H9 (cell line): ENCODE data around the gene FAT1. TPM values are rescaled to one million over a fixed set of nuclear protein-coding genes. Genes with fewer than 3 reads are reported as not detected.

Source experiments
- DNase-seq: peaks from one replicate; pipeline ENCODE4 v3.0.0-alpha.2; 2017
- H2AFZ ChIP-seq: one replicate; pipeline ENCODE4 v1.6.1; 2013; ENCODE audit warnings: mild to moderate bottlenecking, low read length, control low read depth, moderate library complexity
- H2AK5ac ChIP-seq: 2 replicates; pipeline ENCODE4 v1.6.1; 2013; ENCODE audit warnings: low read length, control low read depth, mixed read lengths; ENCODE audit not compliant: insufficient read length
- H2BK120ac ChIP-seq: one replicate; pipeline ENCODE4 v1.6.1; 2013; ENCODE audit warnings: low read depth, mild to moderate bottlenecking, low read length, control low read depth, inconsistent platforms; ENCODE audit not compliant: poor library complexity, severe bottlenecking
- H2BK12ac ChIP-seq: 2 replicates; pipeline ENCODE4 v1.6.1; 2013; ENCODE audit warnings: low read length, control low read depth, mixed read lengths, low read depth; ENCODE audit not compliant: insufficient read length
- H2BK15ac ChIP-seq: 2 replicates; pipeline ENCODE4 v1.6.1; 2013; ENCODE audit warnings: low read depth, low read length, control low read depth
- H2BK20ac ChIP-seq: one replicate; pipeline ENCODE4 v1.6.1; 2013; ENCODE audit warnings: low read depth, mild to moderate bottlenecking, low read length, control low read depth, inconsistent platforms; ENCODE audit not compliant: poor library complexity, severe bottlenecking
- H2BK5ac ChIP-seq: 2 replicates; pipeline ENCODE4 v1.6.1; 2013; ENCODE audit warnings: low read length, control low read depth, mixed read lengths; ENCODE audit not compliant: insufficient read length
- H3K14ac ChIP-seq: 2 replicates; pipeline ENCODE4 v1.6.1; 2013; ENCODE audit warnings: low read length, control low read depth; ENCODE audit not compliant: insufficient read depth
- H3K18ac ChIP-seq: 2 replicates; pipeline ENCODE4 v1.6.1; 2013; ENCODE audit warnings: low read depth, mild to moderate bottlenecking, mixed read lengths, low read length, control low read depth; ENCODE audit not compliant: insufficient read length
- H3K23ac ChIP-seq: 2 replicates; pipeline ENCODE4 v1.6.1; 2013; ENCODE audit warnings: low read length, control low read depth, mixed read lengths, low read depth; ENCODE audit not compliant: insufficient read length
- H3K23me2 ChIP-seq: 2 replicates; pipeline ENCODE4 v1.6.1; 2013; ENCODE audit warnings: low read depth, mild to moderate bottlenecking, mixed read lengths, low read length, control low read depth; ENCODE audit not compliant: insufficient read length, poor library complexity, severe bottlenecking
- H3K27ac ChIP-seq: 2 replicates; pipeline ENCODE4 v1.5.1; 2013; ENCODE audit warnings: low read length, control low read depth, mixed read lengths, low read depth; ENCODE audit not compliant: insufficient read length
- H3K27me3 ChIP-seq: 2 replicates; pipeline ENCODE4 v1.6.1; 2013; ENCODE audit warnings: low read length, control low read depth, inconsistent platforms; ENCODE audit not compliant: insufficient read depth
- H3K4ac ChIP-seq: 2 replicates; pipeline ENCODE4 v1.6.1; 2013; ENCODE audit warnings: low read depth, mild to moderate bottlenecking, control low read depth, inconsistent platforms, low read length, moderate library complexity
- H3K4me1 ChIP-seq: 2 replicates; pipeline ENCODE4 v1.6.1; 2013; ENCODE audit warnings: low read length, control low read depth, inconsistent platforms; ENCODE audit not compliant: insufficient read depth
- H3K4me2 ChIP-seq: 2 replicates; pipeline ENCODE4 v1.6.1; 2013; ENCODE audit warnings: low read length, control low read depth, mixed read lengths; ENCODE audit not compliant: insufficient read length, insufficient read depth
- H3K56ac ChIP-seq: 2 replicates; pipeline ENCODE4 v1.6.1; 2013; ENCODE audit warnings: low read depth, mild to moderate bottlenecking, mixed read lengths, low read length, control low read depth; ENCODE audit not compliant: insufficient read length
- H3K79me1 ChIP-seq: 2 replicates; pipeline ENCODE4 v1.6.1; 2013; ENCODE audit warnings: low read depth, mild to moderate bottlenecking, moderate library complexity, low read length, control low read depth, inconsistent platforms; ENCODE audit not compliant: insufficient read depth, poor library complexity, severe bottlenecking
- H3K79me2 ChIP-seq: 2 replicates; pipeline ENCODE4 v1.6.1; 2013; ENCODE audit warnings: low read length, control low read depth, inconsistent platforms; ENCODE audit not compliant: insufficient read depth
- H3K9ac ChIP-seq: 2 replicates; pipeline ENCODE4 v1.6.1; 2013; ENCODE audit warnings: low read length, control low read depth, mixed read lengths; ENCODE audit not compliant: insufficient read length; ENCODE audit errors: extremely low read depth
- H3K9me3 ChIP-seq: one replicate; pipeline ENCODE4 v1.6.1; 2013; ENCODE audit warnings: low read depth, low read length, inconsistent platforms; ENCODE audit not compliant: control insufficient read depth
- H3T11ph ChIP-seq: one replicate; pipeline ENCODE4 v1.6.1; 2013; ENCODE audit warnings: mild to moderate bottlenecking, low read length, control low read depth, inconsistent platforms
- H4K20me1 ChIP-seq: one replicate; pipeline ENCODE4 v1.6.1; 2013; ENCODE audit not compliant: control insufficient read depth, insufficient read length, insufficient read depth
- H4K5ac ChIP-seq: 2 replicates; pipeline ENCODE4 v1.6.1; 2013; ENCODE audit warnings: low read depth, mild to moderate bottlenecking, mixed read lengths, low read length, control low read depth; ENCODE audit not compliant: insufficient read length
- H4K8ac ChIP-seq: replicated peaks from 2 replicates; pipeline ENCODE4 v1.6.1; 2013; ENCODE audit warnings: low read length, control low read depth, mixed read lengths, low read depth; ENCODE audit not compliant: insufficient read length
- H4K91ac ChIP-seq: 2 replicates; pipeline ENCODE4 v1.6.1; 2013; ENCODE audit warnings: low read depth, mild to moderate bottlenecking, moderate library complexity, mixed read lengths, low read length, control low read depth; ENCODE audit not compliant: insufficient read length
- H3K27ac Mint-ChIP-seq, 3 experiments: 2 replicates in 2 of 3; 3 replicates in 1 of 3; pipeline ENCODE4 v1.8.0; 2020 to 2021; ENCODE audit warnings: mixed read lengths in 3 of 3, mild to moderate bottlenecking in 1 of 3, moderate library complexity in 1 of 3
- H3K27me3 Mint-ChIP-seq: 2 replicates; pipeline ENCODE4 v1.8.0; 2021; ENCODE audit warnings: low read depth, mild to moderate bottlenecking, moderate library complexity, mixed read lengths
- H3K36me3 Mint-ChIP-seq, 3 experiments: 2 replicates in 2 of 3; 3 replicates in 1 of 3; pipeline ENCODE4 v1.8.0; 2020 to 2021; ENCODE audit warnings: low read depth in 3 of 3, mixed read lengths in 3 of 3; ENCODE audit not compliant: insufficient read depth in 1 of 3
- H3K4me1 Mint-ChIP-seq, 2 experiments: 2 replicates each; pipeline ENCODE4 v1.8.0; 2020; ENCODE audit warnings: mixed read lengths in 2 of 2
- H3K4me3 Mint-ChIP-seq, 2 experiments: 2 replicates in 1 of 2; 3 replicates in 1 of 2; pipeline ENCODE4 v1.8.0; 2020 to 2021; ENCODE audit warnings: mild to moderate bottlenecking in 2 of 2, mixed read lengths in 2 of 2, moderate library complexity in 1 of 2
- H3K9me3 Mint-ChIP-seq, 2 experiments: 2 replicates in 1 of 2; 3 replicates in 1 of 2; pipeline ENCODE4 v1.8.0; 2020; ENCODE audit warnings: mild to moderate bottlenecking in 2 of 2, mixed read lengths in 2 of 2, moderate library complexity in 1 of 2
- WGBS: extraction: QIAGEN DNeasy Blood & Tissue Kit; methylation state at CpG from one replicate; pipeline ENCODE4 v1.1.7; 2013; ENCODE audit warnings: missing lambda C conversion rate, low lambda C conversion rate, mixed read lengths; ENCODE audit not compliant: insufficient read length; ENCODE audit errors: extremely low coverage; 5-methylcytosine and 5-hydroxymethylcytosine counted together
- total RNA-seq: library from RNA; stranded (reverse); gene quantifications from 2 replicates; pipeline ENCODE4 v1.2.1, GENCODE V29; 2021
- TF ChIP-seq, protein P1 (sequence below): fragments of 200-600 bp; sonication (generic); conservative IDR thresholded peaks from 3 replicates; pipeline ENCODE4 v1.8.0; 2021; ENCODE audit warnings: antibody characterized with exemption, mild to moderate bottlenecking

The FAT1 gene
- total RNA-seq, 1 experiment from 2014 or later: 173 TPM

- Mint-ChIP-seq H3K9me3 (no peaks in the 10 kb centered on the region), H3K27ac (no peak overlapping the region), H3K4me3 (no peak overlapping the region), H3K4me1 (peaks cover 3 to 7% of the 10 kb centered on the region in 2 experiments; a peak in 1 of 4 replicates), H3K27me3 (no peaks in the 10 kb centered on the region), H3K36me3 (no peaks in the 10 kb centered on the region)
- H3K27ac ChIP-seq: no peak overlapping the region
- H4K20me1 ChIP-seq: no peaks in the 10 kb centered on the region
- H3K4ac ChIP-seq: no peak overlapping the region
- H3K23ac ChIP-seq: no peak overlapping the region
- H3K4me2 ChIP-seq: no peak overlapping the region
- H4K8ac ChIP-seq: no peak overlapping the region
- H2BK120ac ChIP-seq: no peak overlapping the region
- DNase-seq: no peak
- no peak overlapping the region for H3K56ac ChIP-seq
- H3K4me1 ChIP-seq: no peaks in the 10 kb centered on the region
- H2AK5ac ChIP-seq: no peak overlapping the region
- no peak overlapping the region for H2BK5ac ChIP-seq
- H2BK12ac ChIP-seq: no peak overlapping the region
- no peak overlapping the region for H2AFZ ChIP-seq
- no peak overlapping the region for H3K18ac ChIP-seq
- H3T11ph ChIP-seq: no peak overlapping the region
- no peak overlapping the region for H2BK20ac ChIP-seq
- no peaks in the 10 kb centered on the region for H3K23me2 ChIP-seq
- TF ChIP-seq, protein P1, sequence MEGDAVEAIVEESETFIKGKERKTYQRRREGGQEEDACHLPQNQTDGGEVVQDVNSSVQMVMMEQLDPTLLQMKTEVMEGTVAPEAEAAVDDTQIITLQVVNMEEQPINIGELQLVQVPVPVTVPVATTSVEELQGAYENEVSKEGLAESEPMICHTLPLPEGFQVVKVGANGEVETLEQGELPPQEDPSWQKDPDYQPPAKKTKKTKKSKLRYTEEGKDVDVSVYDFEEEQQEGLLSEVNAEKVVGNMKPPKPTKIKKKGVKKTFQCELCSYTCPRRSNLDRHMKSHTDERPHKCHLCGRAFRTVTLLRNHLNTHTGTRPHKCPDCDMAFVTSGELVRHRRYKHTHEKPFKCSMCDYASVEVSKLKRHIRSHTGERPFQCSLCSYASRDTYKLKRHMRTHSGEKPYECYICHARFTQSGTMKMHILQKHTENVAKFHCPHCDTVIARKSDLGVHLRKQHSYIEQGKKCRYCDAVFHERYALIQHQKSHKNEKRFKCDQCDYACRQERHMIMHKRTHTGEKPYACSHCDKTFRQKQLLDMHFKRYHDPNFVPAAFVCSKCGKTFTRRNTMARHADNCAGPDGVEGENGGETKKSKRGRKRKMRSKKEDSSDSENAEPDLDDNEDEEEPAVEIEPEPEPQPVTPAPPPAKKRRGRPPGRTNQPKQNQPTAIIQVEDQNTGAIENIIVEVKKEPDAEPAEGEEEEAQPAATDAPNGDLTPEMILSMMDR: no peak
- H3K79me2 ChIP-seq: no peaks in the 10 kb centered on the region
- no peaks in the 10 kb centered on the region for H3K9me3 ChIP-seq
- no peaks in the 10 kb centered on the region for H3K79me1 ChIP-seq
- H3K27me3 ChIP-seq: no peaks in the 10 kb centered on the region
- WGBS: no CpG with 5 or more reads among the region's 4 CpGs
- H3K9ac ChIP-seq: no peak overlapping the region
- no peak overlapping the region for H4K5ac ChIP-seq
- H4K91ac ChIP-seq: no peak overlapping the region
- no peak overlapping the region for H3K14ac ChIP-seq
- no peak overlapping the region for H2BK15ac ChIP-seq
These were observed 14.8 kb upstream of the FAT1 start for GRCh38 chr4:186738421-186738820.
